K562 (cell line): ENCODE data around the gene IFRD1.
"Not testable (repeated sequence)": the region's sequence is repeated elsewhere in the genome, so short reads cannot be mapped to it uniquely, and the experiment has no call there.

Source experiments
- ARNT ChIP-seq, 2 experiments: fragments of 450-650 bp; IDR thresholded peaks; 2 replicates each; pipeline ENCODE4 v1.6.1; 2016; ENCODE audit warnings: mild to moderate bottlenecking in 1 of 2
- BCL6 ChIP-seq: fragments of 250-450 bp; sonication (Bioruptor Pico); IDR thresholded peaks from 2 replicates; pipeline ENCODE4 v1.4.0; 2020
- ELF2 ChIP-seq: fragments of 250-450 bp; sonication (Bioruptor Pico); IDR thresholded peaks from 2 replicates; pipeline ENCODE4 v1.5.0; 2021; ENCODE audit warnings: mild to moderate bottlenecking
- FOXJ3 ChIP-seq: sonication (generic); formaldehyde crosslinking; IDR thresholded peaks from 2 replicates; pipeline ENCODE4 v1.4.0; 2020; ENCODE audit warnings: mild to moderate bottlenecking, missing genetic modification reagents
- IRF2 ChIP-seq: sonication (generic); formaldehyde crosslinking; IDR thresholded peaks from 2 replicates; pipeline ENCODE4 v1.8.1; 2022; ENCODE audit warnings: mild to moderate bottlenecking, missing genetic modification reagents
- POLR2A ChIP-seq: fragments of 450-650 bp; conservative IDR thresholded peaks from 2 replicates; pipeline ENCODE4 v1.6.1; 2016
- UBTF ChIP-seq, 2 experiments: IDR thresholded peaks; 2 replicates each; pipeline ENCODE4 v1.6.1; 2012; ENCODE audit warnings: improper control_type of control experiment in 2 of 2, low read depth in 2 of 2, low read length in 2 of 2, borderline replicate concordance in 1 of 2
- ZNF232 ChIP-seq: sonication (generic); formaldehyde crosslinking; IDR thresholded peaks from 2 replicates; pipeline ENCODE4 v1.8.0; 2022; ENCODE audit warnings: mild to moderate bottlenecking, missing genetic modification reagents
- ZNF354B ChIP-seq: fragments of 250-450 bp; sonication (Bioruptor Pico); IDR thresholded peaks from 2 replicates; pipeline ENCODE4 v1.4.0; 2020
- ZZZ3 ChIP-seq: fragments of 450-650 bp; IDR thresholded peaks from 2 replicates; pipeline ENCODE4 v1.6.1; 2016; ENCODE audit warnings: antibody characterized with exemption, mild to moderate bottlenecking, moderate library complexity

- not testable (repeated sequence) for TF ChIP-seq ARNT (IDR thresholded peaks at IDR 0.05); FOXJ3 (CRISPR knock-in tag); UBTF (IDR thresholded peaks at IDR 0.05; ENCODE audit: borderline replicate concordance in 1 of 2, low read depth in 2 of 2, low read length in 2 of 2); ELF2; ZNF354B (CRISPR knock-in tag); ZNF232 (CRISPR knock-in tag); IRF2; BCL6 (CRISPR knock-in tag); ZZZ3; POLR2A
Observed at GRCh38 chr7:112516418-112516817, 66.2 kb downstream of the IFRD1 start.
